Muscle layer of duodenum (tissue), 2 donors: ENCODE results near the gene IKZF1.
A peak's percentile ranks its signal among the peaks of the same experiment; 100 is the strongest.

Source experiments
- H3K27ac ChIP-seq: one replicate; pipeline ENCODE4 v1.7.0; 2013; ENCODE audit warnings: mild to moderate bottlenecking, low read length
- H3K27me3 ChIP-seq: one replicate; pipeline ENCODE4 v1.7.0; 2013; ENCODE audit warnings: low read depth, mild to moderate bottlenecking, control low read depth, low read length
- H3K36me3 ChIP-seq, 2 donors: one replicate each; pipeline ENCODE4 v1.7.0; 2013; ENCODE audit warnings: low read length in 2 of 2, control low read depth in 1 of 2, mild to moderate bottlenecking in 1 of 2; ENCODE audit not compliant: insufficient read depth in 2 of 2, control insufficient read depth in 1 of 2
- H3K4me1 ChIP-seq, 2 donors: one replicate each; pipeline ENCODE4 v1.7.0; 2013; ENCODE audit warnings: low read length in 2 of 2, mild to moderate bottlenecking in 2 of 2, control low read depth in 1 of 2, moderate library complexity in 1 of 2; ENCODE audit not compliant: insufficient read depth in 2 of 2, control insufficient read depth in 1 of 2
- H3K4me3 ChIP-seq, 2 donors: one replicate each; pipeline ENCODE4 v1.7.0; 2013; ENCODE audit warnings: low read length in 2 of 2, low read depth in 1 of 2, mild to moderate bottlenecking in 1 of 2
- H3K9me3 ChIP-seq, 2 donors: one replicate each; pipeline ENCODE4 v1.7.0; 2013; ENCODE audit warnings: low read length in 2 of 2, control low read depth in 1 of 2, mild to moderate bottlenecking in 1 of 2; ENCODE audit not compliant: control insufficient read depth in 1 of 2
- donor health status: healthy.

IKZF1 gene

DNA sequence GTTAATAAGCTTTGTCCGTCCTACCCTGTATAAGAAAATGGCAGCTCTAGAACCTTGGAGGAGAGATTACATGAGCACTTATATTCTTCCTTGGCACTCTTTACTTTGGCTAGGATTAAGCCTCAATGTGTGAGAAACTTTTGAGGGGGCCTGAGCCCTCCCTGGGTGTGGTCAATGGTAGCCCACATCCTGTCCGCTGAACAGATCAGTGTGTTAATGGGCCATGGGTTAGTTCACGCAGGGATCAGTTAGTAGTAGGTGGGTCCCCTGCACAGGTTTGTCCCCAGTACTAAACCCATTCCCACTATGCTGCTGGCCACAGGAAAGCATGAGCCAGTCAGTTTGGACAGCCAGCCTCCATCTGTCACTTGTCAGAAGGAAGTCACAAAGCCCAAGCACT is 20.2 kb upstream of the IKZF1 start:
- Histone ChIP-seq H3K36me3 (no peaks in the 10 kb centered on the region), H3K4me3 (no peak overlapping the region), H3K9me3 (no peaks in the 10 kb centered on the region), H3K27ac (no peak overlapping the region), H3K4me1 (peaks cover 0 to 4% of the 10 kb centered on the region in 2 donors), H3K27me3 (no peaks in the 10 kb centered on the region)

DNA sequence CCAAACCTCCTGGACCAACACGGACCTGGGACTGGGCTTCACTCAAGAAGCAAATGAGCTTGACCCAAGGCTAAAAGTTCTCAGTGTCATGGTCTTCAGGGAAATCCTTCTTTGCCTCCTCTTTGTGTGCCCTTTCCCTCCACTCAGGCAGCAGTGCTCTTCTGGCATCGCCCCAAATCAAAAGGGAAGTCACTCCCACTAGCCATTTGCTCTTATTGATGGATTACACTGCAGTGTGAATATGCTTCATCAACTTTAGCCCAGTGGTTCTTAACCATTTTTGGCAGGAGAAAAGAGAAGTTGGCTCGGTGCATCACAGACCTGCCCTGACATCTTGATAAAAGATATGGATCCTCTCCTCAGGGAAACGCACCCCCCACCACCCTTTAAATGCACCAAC is 19.2 kb upstream of the IKZF1 start:
- Histone ChIP-seq H3K36me3 (no peaks in the 10 kb centered on the region), H3K4me3 (no peak overlapping the region), H3K27ac (no peak overlapping the region), H3K9me3 (no peaks in the 10 kb centered on the region), H3K4me1 (peaks cover 0 to 4% of the 10 kb centered on the region in 2 donors), H3K27me3 (no peaks in the 10 kb centered on the region)

DNA sequence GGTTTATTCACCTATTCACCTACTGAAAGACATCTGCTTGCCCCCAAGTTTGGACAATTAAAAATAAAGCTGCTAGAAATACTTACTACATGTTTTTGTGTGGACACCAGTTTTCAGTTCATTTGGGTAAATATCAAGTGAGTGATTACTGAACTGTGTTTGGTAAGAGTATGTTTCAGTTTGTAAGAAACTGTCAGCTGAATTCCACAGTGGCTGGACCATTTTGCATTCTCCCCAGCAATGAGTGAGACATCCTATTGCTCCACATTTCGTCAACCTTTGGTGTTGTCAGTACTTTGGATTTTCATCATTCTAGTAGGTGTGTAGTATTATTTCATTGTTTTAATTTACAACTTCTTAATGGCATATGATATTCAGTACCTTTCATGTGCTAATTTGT is 17.4 kb upstream of the IKZF1 start:
- no peaks in the 10 kb centered on the region for H3K36me3 ChIP-seq
- H3K9me3 ChIP-seq: no peaks in the 10 kb centered on the region
- H3K27ac ChIP-seq: no peak overlapping the region
- H3K27me3 ChIP-seq: no peaks in the 10 kb centered on the region
- H3K4me1 ChIP-seq: peaks cover 0 to 4% of the 10 kb centered on the region in 2 donors
- H3K4me3 ChIP-seq: no peak overlapping the region

DNA sequence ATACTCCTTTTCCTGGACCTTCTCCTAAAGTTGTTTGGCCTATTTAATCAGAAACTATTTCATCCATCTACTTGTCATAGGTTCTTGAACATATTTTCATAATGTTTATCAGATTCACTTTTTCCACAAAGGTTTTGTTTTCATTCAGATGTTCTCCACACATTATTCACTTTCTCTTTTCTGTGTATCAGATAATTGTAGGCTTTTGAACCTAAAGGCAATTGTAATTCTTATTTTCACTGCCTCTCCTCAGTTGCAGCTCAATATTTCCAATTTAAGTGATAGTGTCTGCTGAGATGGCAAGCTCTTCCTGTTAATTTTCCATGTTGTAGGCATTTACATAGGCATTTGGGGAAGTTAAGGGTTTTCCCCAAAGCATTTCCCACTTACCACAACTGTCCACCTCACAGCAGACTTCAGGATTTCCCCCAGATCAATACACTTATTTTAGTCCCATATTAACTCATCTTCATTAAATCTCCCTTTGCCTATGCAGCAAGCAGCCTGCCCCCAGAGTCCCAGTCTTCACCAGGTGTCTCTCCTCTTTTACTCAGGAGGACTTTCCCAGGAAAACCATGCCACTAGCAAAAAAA is 12.3 kb upstream of the IKZF1 start:
- Histone ChIP-seq H3K36me3 (no peaks in the 10 kb centered on the region), H3K4me1 (no peaks in the 10 kb centered on the region), H3K4me3 (no peak overlapping the region), H3K27me3 (no peaks in the 10 kb centered on the region), H3K27ac (no peak overlapping the region), H3K9me3 (no peaks in the 10 kb centered on the region)

DNA sequence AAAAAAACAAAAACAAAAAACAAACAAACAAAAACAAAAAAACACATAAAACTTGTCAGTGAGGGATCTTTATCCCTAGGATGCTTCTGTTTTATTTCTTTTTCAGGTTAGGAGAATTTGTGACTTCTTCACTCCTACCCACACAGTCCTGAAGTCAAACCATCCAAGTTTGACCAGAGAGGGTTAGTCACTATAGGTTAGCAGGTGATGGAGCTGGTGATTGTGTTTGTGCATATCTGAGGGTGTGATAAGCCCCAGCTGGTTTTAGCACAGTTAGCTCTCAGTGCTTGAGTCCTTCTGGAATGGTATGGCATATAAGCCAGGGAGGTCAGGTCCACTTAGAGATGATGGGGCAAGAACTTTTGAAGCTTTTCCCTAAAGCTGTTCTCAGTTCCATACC is 11.8 kb upstream of the IKZF1 start:
- Histone ChIP-seq H3K9me3 (no peaks in the 10 kb centered on the region), H3K4me3 (no peak overlapping the region), H3K36me3 (no peaks in the 10 kb centered on the region), H3K27ac (no peak overlapping the region), H3K4me1 (no peaks in the 10 kb centered on the region), H3K27me3 (no peaks in the 10 kb centered on the region)

DNA sequence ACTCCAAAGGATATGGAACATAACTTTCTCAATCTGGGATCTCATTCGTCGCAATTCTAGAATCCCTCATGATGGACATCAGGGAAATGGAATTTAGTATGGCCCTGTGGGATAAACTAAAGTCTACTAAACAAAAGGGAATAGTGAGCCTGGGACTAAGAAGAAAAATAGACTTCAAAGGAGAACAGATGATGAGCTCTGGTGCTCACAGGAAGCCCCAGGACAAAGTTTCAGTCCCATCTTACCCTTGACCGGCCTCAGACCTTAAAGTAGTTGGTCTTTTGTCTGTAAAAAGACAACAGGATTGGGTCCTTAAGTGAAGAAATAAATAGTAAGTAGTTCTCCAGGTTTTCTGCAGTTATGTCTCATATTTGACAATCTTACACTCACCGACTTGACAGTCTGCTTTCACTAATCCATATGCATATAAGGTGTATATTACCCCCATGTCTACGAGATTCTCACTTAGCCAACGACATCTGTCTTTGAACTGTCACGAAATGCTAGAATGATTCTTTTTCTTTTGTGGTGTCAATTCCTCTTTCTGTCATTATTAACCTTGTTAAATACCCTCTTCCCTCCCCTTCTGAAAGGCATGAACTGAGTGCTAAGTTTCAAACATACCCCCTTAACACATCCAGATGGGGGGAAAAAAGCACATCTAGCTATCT is 10.9 kb upstream of the IKZF1 start:
- H3K36me3 ChIP-seq: no peaks in the 10 kb centered on the region
- H3K4me3 ChIP-seq: no peak overlapping the region
- H3K27ac ChIP-seq: no peak overlapping the region
- H3K27me3 ChIP-seq: no peaks in the 10 kb centered on the region
- no peaks in the 10 kb centered on the region for H3K9me3 ChIP-seq
- H3K4me1 ChIP-seq: no peaks in the 10 kb centered on the region

GRCh38 chr7:50295133-50295532 is 9.4 kb upstream of the IKZF1 start:
- H3K27me3 ChIP-seq: no peaks in the 10 kb centered on the region

GRCh38 chr7:50296799-50297198 is 7.7 kb upstream of the IKZF1 start:
- no peaks in the 10 kb centered on the region for H3K4me1 ChIP-seq
- no peaks in the 10 kb centered on the region for H3K27me3 ChIP-seq
- H3K36me3 ChIP-seq: no peaks in the 10 kb centered on the region
- no peaks in the 10 kb centered on the region for H3K9me3 ChIP-seq
- no peak overlapping the region for H3K4me3 ChIP-seq
- no peak overlapping the region for H3K27ac ChIP-seq

More at GRCh38 chr7:50295133-50295532, 9.4 kb upstream of the IKZF1 start:
- H3K9me3 ChIP-seq: no peaks in the 10 kb centered on the region
- H3K27ac ChIP-seq: no peak overlapping the region
- no peak overlapping the region for H3K4me3 ChIP-seq
- no peaks in the 10 kb centered on the region for H3K4me1 ChIP-seq
- H3K36me3 ChIP-seq: no peaks in the 10 kb centered on the region

DNA sequence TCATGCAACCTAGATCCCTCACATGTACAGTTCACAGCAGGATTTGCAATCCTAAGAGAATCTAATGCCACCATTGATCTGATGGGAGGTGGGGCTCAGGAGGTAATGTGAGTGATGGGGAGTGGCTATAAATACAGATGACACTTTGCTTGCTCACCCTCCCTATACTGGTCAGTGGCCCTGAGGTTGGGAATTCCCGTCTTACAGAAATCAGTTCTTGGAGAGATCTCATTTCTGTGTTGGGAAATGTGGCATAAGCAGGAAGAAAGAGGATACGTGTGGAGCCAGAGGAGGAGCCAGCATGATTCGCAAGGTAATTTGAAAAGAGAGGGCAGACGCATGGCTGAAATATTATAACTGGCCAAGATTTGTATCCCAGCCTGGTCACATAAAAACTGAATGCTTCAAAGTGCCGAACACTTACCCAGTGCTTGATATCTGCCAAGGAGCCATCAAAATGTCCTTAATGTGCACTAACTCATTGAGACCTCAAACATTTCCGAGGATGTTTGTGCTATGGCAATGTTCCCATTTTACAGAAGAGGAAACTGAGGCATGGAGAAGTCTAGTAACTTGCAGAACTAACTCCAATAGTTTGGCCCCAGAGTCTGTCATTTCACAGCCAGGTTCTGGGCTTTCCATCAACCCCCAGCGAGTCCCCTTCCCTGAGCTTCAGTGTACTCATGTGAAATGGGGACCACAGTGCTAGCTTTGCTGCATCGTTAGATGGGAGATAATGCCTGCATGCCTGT is 5.5 kb upstream of the IKZF1 start:
- Histone ChIP-seq H3K9me3 (no peaks in the 10 kb centered on the region), H3K4me3 (no peak overlapping the region), H3K27me3 (peaks cover 8% of the 10 kb centered on the region), H3K27ac (no peak overlapping the region), H3K36me3 (no peaks in the 10 kb centered on the region), H3K4me1 (no peaks in the 10 kb centered on the region)

- Histone ChIP-seq H3K4me3 (no peak overlapping the region), H3K27ac (no peak overlapping the region), H3K27me3 (peaks cover 8% of the 10 kb centered on the region)
Measured at GRCh38 chr7:50300336-50300735, 4.2 kb upstream of the IKZF1 start.

GRCh38 chr7:50302486-50303334 is 1.8 kb upstream of the IKZF1 start:
- peaks cover 8% of the 10 kb centered on the region for H3K27me3 ChIP-seq
- H3K4me1 ChIP-seq: peaks cover 0 to 7% of the 10 kb centered on the region in 2 donors
- H3K9me3 ChIP-seq: no peaks in the 10 kb centered on the region
- no peaks in the 10 kb centered on the region for H3K36me3 ChIP-seq
- peak overlapping the region in 1 of 2 donors; percentile 24 for H3K4me3 ChIP-seq
- H3K27ac ChIP-seq: no peak overlapping the region

More at GRCh38 chr7:50300336-50300735, 4.2 kb upstream of the IKZF1 start:
- Histone ChIP-seq H3K4me1 (peaks cover 0 to 7% of the 10 kb centered on the region in 2 donors), H3K9me3 (no peaks in the 10 kb centered on the region), H3K36me3 (no peaks in the 10 kb centered on the region)
